ENCODE measurements around the gene SLC52A1. TPM values are rescaled to one million over a fixed set of nuclear protein-coding genes. Genes with fewer than 3 reads are reported as not detected.

SLC52A1 gene
- total and polyA plus RNA-seq, 2 of the 13 experiments (the other 11 are each of a cell fraction or from before 2014, with no cell fraction given) = 0.03 to 0.13 TPM

DNA sequence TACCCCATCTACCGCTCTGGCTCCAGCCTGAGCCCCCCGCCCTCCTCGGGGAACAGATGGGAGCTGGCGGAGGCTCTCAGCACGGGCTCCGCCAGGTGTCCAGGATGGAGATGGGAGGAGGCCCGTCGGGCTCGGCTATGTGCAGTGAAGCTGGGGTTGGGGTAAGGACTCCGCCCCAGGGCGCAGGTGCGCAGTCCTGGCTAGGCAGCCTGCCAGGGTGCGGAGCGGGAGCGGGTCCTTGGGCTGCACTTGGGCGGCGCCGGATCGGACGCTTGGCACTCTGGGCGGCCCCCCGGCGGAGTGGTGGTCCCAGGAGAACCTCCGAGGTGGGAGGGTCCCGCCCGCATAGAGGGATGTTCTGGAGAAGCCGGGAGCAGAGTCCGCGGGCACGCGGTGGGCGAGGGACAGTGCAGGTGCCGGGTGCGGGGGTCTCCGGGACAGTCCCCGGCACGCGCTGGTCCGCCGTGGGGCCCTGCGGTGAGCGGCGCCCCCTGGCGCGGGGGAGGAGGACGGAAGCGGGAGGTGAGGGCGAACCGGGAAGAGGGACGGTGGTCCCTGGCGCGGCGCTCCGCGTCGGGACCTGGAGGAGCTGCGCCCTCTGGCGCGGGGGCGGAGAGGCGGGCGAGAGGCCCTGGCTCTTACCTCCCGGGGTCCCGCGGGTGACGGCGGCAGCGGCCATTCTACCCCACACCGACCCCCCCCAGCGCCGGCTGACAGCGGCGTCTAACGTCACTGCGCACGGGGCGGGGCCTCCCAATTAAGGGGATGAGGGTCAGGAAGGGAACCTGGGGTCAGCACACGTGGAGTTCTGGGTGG lies 48.1 kb downstream of the SLC52A1 start, which contains the start of gene CAMTA2 (continued):
- TF ChIP-seq ATF7 (IDR thresholded peaks at IDR 0.05) = no peak
- TF ChIP-seq ATF7 (CRISPR knock-in tag; IDR thresholded peaks at IDR 0.05) = no peak
- TF ChIP-seq MEF2D (CRISPR knock-in tag; IDR thresholded peaks at IDR 0.05) = no peak
- no peak for TF ChIP-seq RFX3 (CRISPR knock-in tag; IDR thresholded peaks at IDR 0.05)
- peak; percentile 75 for TF ChIP-seq PHF21A (CRISPR knock-in tag; IDR thresholded peaks at IDR 0.05)
- TF ChIP-seq ZNF777 (CRISPR knock-in tag; IDR thresholded peaks at IDR 0.05) = peak; percentile 52; the same call in 1 of the 2 replicates
- TF ChIP-seq, protein P1, sequence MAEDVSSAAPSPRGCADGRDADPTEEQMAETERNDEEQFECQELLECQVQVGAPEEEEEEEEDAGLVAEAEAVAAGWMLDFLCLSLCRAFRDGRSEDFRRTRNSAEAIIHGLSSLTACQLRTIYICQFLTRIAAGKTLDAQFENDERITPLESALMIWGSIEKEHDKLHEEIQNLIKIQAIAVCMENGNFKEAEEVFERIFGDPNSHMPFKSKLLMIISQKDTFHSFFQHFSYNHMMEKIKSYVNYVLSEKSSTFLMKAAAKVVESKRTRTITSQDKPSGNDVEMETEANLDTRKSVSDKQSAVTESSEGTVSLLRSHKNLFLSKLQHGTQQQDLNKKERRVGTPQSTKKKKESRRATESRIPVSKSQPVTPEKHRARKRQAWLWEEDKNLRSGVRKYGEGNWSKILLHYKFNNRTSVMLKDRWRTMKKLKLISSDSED (CRISPR knock-in tag; IDR thresholded peaks at IDR 0.05) = no peak
- TF ChIP-seq, protein P2, sequence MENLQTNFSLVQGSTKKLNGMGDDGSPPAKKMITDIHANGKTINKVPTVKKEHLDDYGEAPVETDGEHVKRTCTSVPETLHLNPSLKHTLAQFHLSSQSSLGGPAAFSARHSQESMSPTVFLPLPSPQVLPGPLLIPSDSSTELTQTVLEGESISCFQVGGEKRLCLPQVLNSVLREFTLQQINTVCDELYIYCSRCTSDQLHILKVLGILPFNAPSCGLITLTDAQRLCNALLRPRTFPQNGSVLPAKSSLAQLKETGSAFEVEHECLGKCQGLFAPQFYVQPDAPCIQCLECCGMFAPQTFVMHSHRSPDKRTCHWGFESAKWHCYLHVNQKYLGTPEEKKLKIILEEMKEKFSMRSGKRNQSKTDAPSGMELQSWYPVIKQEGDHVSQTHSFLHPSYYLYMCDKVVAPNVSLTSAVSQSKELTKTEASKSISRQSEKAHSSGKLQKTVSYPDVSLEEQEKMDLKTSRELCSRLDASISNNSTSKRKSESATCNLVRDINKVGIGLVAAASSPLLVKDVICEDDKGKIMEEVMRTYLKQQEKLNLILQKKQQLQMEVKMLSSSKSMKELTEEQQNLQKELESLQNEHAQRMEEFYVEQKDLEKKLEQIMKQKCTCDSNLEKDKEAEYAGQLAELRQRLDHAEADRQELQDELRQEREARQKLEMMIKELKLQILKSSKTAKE (CRISPR knock-in tag; IDR thresholded peaks at IDR 0.05; ENCODE audit: borderline replicate concordance) = peak; percentile 33; the same call in 1 of the 2 replicates
- no peak for TF ChIP-seq NR1H2 (CRISPR knock-in tag; IDR thresholded peaks at IDR 0.05; ENCODE audit: borderline replicate concordance, low read depth)
- TF ChIP-seq CBX1 (IDR thresholded peaks at IDR 0.05; ENCODE audit: low read depth) = peak; percentile 58
- no peak for TF ChIP-seq SUZ12 (IDR thresholded peaks at IDR 0.05; ENCODE audit: low read depth, low read length)
- TF ChIP-seq, protein P3, sequence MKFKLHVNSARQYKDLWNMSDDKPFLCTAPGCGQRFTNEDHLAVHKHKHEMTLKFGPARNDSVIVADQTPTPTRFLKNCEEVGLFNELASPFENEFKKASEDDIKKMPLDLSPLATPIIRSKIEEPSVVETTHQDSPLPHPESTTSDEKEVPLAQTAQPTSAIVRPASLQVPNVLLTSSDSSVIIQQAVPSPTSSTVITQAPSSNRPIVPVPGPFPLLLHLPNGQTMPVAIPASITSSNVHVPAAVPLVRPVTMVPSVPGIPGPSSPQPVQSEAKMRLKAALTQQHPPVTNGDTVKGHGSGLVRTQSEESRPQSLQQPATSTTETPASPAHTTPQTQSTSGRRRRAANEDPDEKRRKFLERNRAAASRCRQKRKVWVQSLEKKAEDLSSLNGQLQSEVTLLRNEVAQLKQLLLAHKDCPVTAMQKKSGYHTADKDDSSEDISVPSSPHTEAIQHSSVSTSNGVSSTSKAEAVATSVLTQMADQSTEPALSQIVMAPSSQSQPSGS (CRISPR knock-in tag; IDR thresholded peaks at IDR 0.05) = no peak; the same call in 1 of the 2 replicates
- TF ChIP-seq SNAPC2 (CRISPR knock-in tag; IDR thresholded peaks at IDR 0.05) = no peak
- TF ChIP-seq POLR2AphosphoS2 (IDR thresholded peaks at IDR 0.05; ENCODE audit: low read depth, low read length) = no peak
- TF ChIP-seq, protein P4, sequence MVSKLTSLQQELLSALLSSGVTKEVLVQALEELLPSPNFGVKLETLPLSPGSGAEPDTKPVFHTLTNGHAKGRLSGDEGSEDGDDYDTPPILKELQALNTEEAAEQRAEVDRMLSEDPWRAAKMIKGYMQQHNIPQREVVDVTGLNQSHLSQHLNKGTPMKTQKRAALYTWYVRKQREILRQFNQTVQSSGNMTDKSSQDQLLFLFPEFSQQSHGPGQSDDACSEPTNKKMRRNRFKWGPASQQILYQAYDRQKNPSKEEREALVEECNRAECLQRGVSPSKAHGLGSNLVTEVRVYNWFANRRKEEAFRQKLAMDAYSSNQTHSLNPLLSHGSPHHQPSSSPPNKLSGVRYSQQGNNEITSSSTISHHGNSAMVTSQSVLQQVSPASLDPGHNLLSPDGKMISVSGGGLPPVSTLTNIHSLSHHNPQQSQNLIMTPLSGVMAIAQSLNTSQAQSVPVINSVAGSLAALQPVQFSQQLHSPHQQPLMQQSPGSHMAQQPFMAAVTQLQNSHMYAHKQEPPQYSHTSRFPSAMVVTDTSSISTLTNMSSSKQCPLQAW (CRISPR knock-in tag; IDR thresholded peaks at IDR 0.05) = peak; percentile 36; the same call in 1 of the 2 replicates
- TF ChIP-seq KLF13 (CRISPR knock-in tag; IDR thresholded peaks at IDR 0.05) = no peak
- peak; percentile 61; the same call in 1 of the 2 replicates for TF ChIP-seq CBX5 (CRISPR knock-in tag; IDR thresholded peaks at IDR 0.05; ENCODE audit: borderline replicate concordance)
- peak; percentile 71 for TF ChIP-seq PHF20 (CRISPR knock-in tag; IDR thresholded peaks at IDR 0.05)
- TF ChIP-seq ZNF552 (CRISPR knock-in tag; IDR thresholded peaks at IDR 0.05; ENCODE audit: borderline replicate concordance) = no peak
- 0 out of 2 replicates have a peak, but pooled peaks have one; percentile 21 for TF ChIP-seq ZFP1 (CRISPR knock-in tag; IDR thresholded peaks at IDR 0.05)
- TF ChIP-seq EZH2 (conservative IDR thresholded peaks at IDR 0.05; ENCODE audit: low read depth, low read length) = no peak
- TF ChIP-seq, protein P5, sequence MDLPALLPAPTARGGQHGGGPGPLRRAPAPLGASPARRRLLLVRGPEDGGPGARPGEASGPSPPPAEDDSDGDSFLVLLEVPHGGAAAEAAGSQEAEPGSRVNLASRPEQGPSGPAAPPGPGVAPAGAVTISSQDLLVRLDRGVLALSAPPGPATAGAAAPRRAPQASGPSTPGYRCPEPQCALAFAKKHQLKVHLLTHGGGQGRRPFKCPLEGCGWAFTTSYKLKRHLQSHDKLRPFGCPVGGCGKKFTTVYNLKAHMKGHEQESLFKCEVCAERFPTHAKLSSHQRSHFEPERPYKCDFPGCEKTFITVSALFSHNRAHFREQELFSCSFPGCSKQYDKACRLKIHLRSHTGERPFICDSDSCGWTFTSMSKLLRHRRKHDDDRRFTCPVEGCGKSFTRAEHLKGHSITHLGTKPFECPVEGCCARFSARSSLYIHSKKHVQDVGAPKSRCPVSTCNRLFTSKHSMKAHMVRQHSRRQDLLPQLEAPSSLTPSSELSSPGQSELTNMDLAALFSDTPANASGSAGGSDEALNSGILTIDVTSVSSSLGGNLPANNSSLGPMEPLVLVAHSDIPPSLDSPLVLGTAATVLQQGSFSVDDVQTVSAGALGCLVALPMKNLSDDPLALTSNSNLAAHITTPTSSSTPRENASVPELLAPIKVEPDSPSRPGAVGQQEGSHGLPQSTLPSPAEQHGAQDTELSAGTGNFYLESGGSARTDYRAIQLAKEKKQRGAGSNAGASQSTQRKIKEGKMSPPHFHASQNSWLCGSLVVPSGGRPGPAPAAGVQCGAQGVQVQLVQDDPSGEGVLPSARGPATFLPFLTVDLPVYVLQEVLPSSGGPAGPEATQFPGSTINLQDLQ (CRISPR knock-in tag; IDR thresholded peaks at IDR 0.05) = no peak

All from HepG2 (cell line).